ENCODE data around the gene SIK3. TPM values are rescaled to one million over a fixed set of nuclear protein-coding genes. Genes with fewer than 3 reads are reported as not detected.

SIK3 gene
- total RNA-seq, 1 experiment from 2014 or later = 31.4 TPM

GRCh38 chr11:116868066-116868465 lies 230.2 kb downstream of the SIK3 start:
- WGBS (ENCODE audit: extremely low coverage, insufficient read length, low lambda C conversion rate) = no CpG with 5 or more reads among the region's 3 CpGs

More at GRCh38 chr11:116868066-116868465, 230.2 kb downstream of the SIK3 start:
- H3K18ac ChIP-seq (ENCODE audit: insufficient read length, low read depth, low read length) = no peak overlapping the region
- H3K14ac ChIP-seq (ENCODE audit: insufficient read depth, low read length) = no peak overlapping the region
- no peaks in the 10 kb centered on the region for H3K79me1 ChIP-seq (ENCODE audit: insufficient read depth, low read depth, low read length, poor library complexity, severe bottlenecking)
- H3K27ac Mint-ChIP-seq = no peak overlapping the region
- H3K4me2 ChIP-seq (ENCODE audit: insufficient read depth, insufficient read length, low read length) = no peak overlapping the region
- H2AK5ac ChIP-seq (ENCODE audit: insufficient read length, low read length) = no peak overlapping the region
- no peak overlapping the region for H3K56ac ChIP-seq (ENCODE audit: insufficient read length, low read depth, low read length)
- no peak for TF ChIP-seq CTCF (conservative IDR thresholded peaks at IDR 0.05)
- H3K4me3 Mint-ChIP-seq = no peak overlapping the region
- H3K27me3 ChIP-seq (ENCODE audit: insufficient read depth, low read length) = no peaks in the 10 kb centered on the region
- H3K27me3 Mint-ChIP-seq (ENCODE audit: low read depth) = no peaks in the 10 kb centered on the region
- H3K79me2 ChIP-seq (ENCODE audit: insufficient read depth, low read length) = no peaks in the 10 kb centered on the region
- no peaks in the 10 kb centered on the region for H3K9me3 ChIP-seq (ENCODE audit: control insufficient read depth, low read depth, low read length)
- H4K5ac ChIP-seq (ENCODE audit: insufficient read length, low read depth, low read length) = no peak overlapping the region
- no peaks in the 10 kb centered on the region for H3K9me3 Mint-ChIP-seq
- H4K8ac ChIP-seq (replicated peaks; ENCODE audit: insufficient read length, low read depth, low read length) = no peak overlapping the region
- H3K9ac ChIP-seq (ENCODE audit: extremely low read depth, insufficient read length, low read length) = no peak overlapping the region
- H2BK12ac ChIP-seq (ENCODE audit: insufficient read length, low read depth, low read length) = no peak overlapping the region
- no peaks in the 10 kb centered on the region for H3K4me1 Mint-ChIP-seq
- no peak overlapping the region for H4K91ac ChIP-seq (ENCODE audit: insufficient read length, low read depth, low read length)
- H4K20me1 ChIP-seq (ENCODE audit: control insufficient read depth, insufficient read depth, insufficient read length) = peaks cover 2% of the 10 kb centered on the region
- H3T11ph ChIP-seq (ENCODE audit: low read length) = no peak overlapping the region
- H3K4me1 ChIP-seq (ENCODE audit: insufficient read depth, low read length) = no peaks in the 10 kb centered on the region
- no peak for DNase-seq
- no peak overlapping the region for H3K4ac ChIP-seq (ENCODE audit: low read depth, low read length)
- H2BK15ac ChIP-seq (ENCODE audit: low read depth, low read length) = no peak overlapping the region
- H3K27ac ChIP-seq (ENCODE audit: insufficient read length, low read depth, low read length) = no peak overlapping the region
- H2BK5ac ChIP-seq (ENCODE audit: insufficient read length, low read length) = no peak overlapping the region
- no peak overlapping the region for H3K23ac ChIP-seq (ENCODE audit: insufficient read length, low read depth, low read length)
- H3K36me3 Mint-ChIP-seq (ENCODE audit: insufficient read depth in 1 of 3, low read depth in 3 of 3) = peaks cover 16 to 67% (median 63%) of the 10 kb centered on the region in 3 experiments; a peak in 6 of 7 replicates
- H2BK20ac ChIP-seq (ENCODE audit: low read depth, low read length, poor library complexity, severe bottlenecking) = no peak overlapping the region
- H2BK120ac ChIP-seq (ENCODE audit: low read depth, low read length, poor library complexity, severe bottlenecking) = no peak overlapping the region
- H3K23me2 ChIP-seq (ENCODE audit: insufficient read length, low read depth, low read length, poor library complexity, severe bottlenecking) = no peaks in the 10 kb centered on the region
- no peak overlapping the region for H2AFZ ChIP-seq (ENCODE audit: low read length)
